ENCODE data around the gene DCAF8L2. TPM values are rescaled to one million over a fixed set of nuclear protein-coding genes. Genes with fewer than 3 reads are reported as not detected.
"Not testable (repeated sequence)": the region's sequence is repeated elsewhere in the genome, so short reads cannot be mapped to it uniquely, and the experiment has no call there.

DCAF8L2 gene
- polyA plus RNA-seq, 3 donors, result not detected

DNA sequence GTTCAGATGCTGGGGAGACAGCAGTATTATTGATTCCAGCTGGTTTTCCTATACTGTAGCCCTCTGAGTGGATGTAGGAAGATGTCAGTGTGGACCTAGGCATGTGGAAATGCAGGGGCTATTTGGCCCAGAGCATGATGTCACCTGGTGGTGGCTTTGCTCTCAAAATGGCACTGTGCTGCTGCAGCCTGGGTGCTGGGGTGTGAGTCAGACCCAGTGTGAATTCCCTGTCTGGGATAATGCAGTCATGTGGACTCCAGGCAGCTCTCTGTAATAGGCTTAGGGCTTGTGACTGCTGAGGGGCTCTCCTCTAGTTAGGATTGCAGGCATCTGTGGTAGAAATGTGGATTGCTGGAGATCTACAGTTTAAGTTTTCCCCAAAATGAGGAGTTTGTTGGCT, 70.7 kb downstream of the DCAF8L2 start:
- no peak for DNase-seq (ENCODE audit: extremely low read depth in 1 of 11, low read depth in 9 of 11, low spot score in 4 of 11)

- no peak for DNase-seq (ENCODE audit: extremely low read depth in 1 of 11, low read depth in 9 of 11, low spot score in 4 of 11)
These were observed 81.1 kb downstream of the DCAF8L2 start for GRCh38 chrX:27671234-27671633.

- DNase-seq (ENCODE audit: extremely low read depth in 1 of 11, low read depth in 9 of 11, low spot score in 4 of 11), result no peak
These were observed 84.3 kb downstream of the DCAF8L2 start for GRCh38 chrX:27674491-27674890.

- no peak for DNase-seq (ENCODE audit: extremely low read depth in 1 of 11, low read depth in 9 of 11, low spot score in 4 of 11)
These were observed 85.3 kb downstream of the DCAF8L2 start for GRCh38 chrX:27675493-27675892.

- DNase-seq (ENCODE audit: extremely low read depth in 1 of 11, low read depth in 9 of 11, low spot score in 4 of 11), result no peak
These were observed 89.1 kb downstream of the DCAF8L2 start for GRCh38 chrX:27679281-27679680.

- DNase-seq (ENCODE audit: extremely low read depth in 1 of 11, low read depth in 9 of 11, low spot score in 4 of 11), result no peak
These were observed 90.6 kb downstream of the DCAF8L2 start for GRCh38 chrX:27680726-27681125.

GRCh38 chrX:27683566-27684208, 93.5 kb downstream of the DCAF8L2 start:
- DNase-seq (ENCODE audit: extremely low read depth in 1 of 11, low read depth in 9 of 11, low spot score in 4 of 11), result peak in 1 of 11 donors; percentile 2

- no peak for DNase-seq (ENCODE audit: extremely low read depth in 1 of 11, low read depth in 9 of 11, low spot score in 4 of 11)
These were observed 104.5 kb downstream of the DCAF8L2 start for GRCh38 chrX:27694667-27695066.

DNA sequence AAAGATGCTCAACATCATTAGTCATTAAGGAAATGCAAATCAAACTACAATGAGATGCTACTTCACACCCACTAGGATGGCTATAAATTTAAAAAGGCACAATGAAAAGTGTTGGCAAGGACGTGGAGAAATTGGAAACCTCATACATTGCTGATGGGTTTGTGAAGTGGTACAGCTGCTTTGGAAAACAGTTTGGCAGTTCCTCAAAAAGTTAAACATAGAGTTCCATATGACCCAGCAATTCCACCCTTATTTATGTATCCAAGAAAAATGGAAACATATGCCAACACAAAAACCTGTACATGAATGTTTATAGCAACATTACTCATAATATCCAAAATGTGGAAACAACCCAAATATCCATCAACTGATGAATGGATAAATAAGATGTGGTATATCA, 116.4 kb downstream of the DCAF8L2 start:
- no peak for DNase-seq (ENCODE audit: extremely low read depth in 1 of 11, low read depth in 9 of 11, low spot score in 4 of 11)

DNA sequence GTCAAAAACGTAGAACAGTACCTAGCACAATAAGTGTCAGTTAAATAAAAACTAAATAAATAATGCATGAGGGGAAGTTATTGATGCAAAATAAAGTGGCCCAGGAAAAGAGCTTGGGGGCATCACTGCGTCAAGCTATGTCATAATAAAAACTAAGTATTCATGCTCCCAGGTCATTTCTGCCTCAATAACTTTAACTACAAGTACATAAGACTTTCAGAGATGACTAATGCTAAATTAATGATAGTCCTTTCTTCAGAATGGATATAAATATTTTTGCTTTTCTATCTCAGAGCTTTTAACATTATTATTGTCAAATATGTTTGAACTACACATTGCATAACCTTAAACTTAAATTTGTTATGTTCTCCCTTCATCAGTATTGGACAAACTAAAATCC, 125.5 kb downstream of the DCAF8L2 start:
- no peak for DNase-seq (ENCODE audit: extremely low read depth in 1 of 11, low read depth in 9 of 11, low spot score in 4 of 11)

DNA sequence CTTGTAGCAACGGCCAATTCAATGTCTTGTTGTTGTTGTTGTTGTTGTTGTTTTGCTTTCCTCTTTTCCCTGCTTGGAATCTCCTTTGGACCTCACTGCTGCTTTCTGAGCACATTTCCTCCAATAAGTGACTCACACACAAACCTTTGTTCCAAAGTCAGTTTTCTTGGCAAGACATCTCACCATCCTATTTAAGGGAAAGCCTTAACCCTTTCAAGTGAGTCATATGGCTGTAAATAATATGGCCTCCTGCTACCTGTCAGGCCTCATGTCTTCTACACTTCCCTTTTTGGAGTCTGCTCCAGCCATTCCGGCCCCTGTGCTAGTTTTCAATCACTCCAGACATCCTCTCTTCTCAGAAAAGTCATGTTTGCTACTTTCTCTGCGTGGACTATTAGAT, 138.1 kb downstream of the DCAF8L2 start:
- DNase-seq (ENCODE audit: extremely low read depth in 1 of 11, low read depth in 9 of 11, low spot score in 4 of 11), result no peak

GRCh38 chrX:27731962-27732361, 141.8 kb downstream of the DCAF8L2 start:
- no peak for DNase-seq (ENCODE audit: extremely low read depth in 1 of 11, low read depth in 9 of 11, low spot score in 4 of 11)

GRCh38 chrX:27735914-27736313, 145.8 kb downstream of the DCAF8L2 start:
- DNase-seq (ENCODE audit: extremely low read depth in 1 of 11, low read depth in 9 of 11, low spot score in 4 of 11), result no peak

DNA sequence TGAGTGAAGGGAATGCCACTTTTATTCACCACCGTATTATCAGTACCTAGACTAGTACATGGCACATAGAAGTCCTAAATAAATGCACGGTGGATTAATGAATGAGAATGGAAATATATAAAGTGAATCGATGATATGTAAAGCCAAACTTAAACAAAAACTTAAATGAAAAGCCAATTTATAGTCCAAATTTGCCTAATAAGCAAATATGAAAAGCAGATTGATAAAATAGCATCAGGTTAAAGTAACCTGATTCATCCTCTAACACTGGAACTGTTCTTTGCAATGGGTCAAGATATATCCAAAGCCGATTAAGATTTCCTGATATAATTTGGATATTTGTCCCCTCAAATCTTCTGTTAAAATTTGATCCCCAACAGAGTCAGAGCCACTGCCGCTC, 150.8 kb downstream of the DCAF8L2 start:
- DNase-seq (ENCODE audit: extremely low read depth in 1 of 11, low read depth in 9 of 11, low spot score in 4 of 11), result no peak

DNA sequence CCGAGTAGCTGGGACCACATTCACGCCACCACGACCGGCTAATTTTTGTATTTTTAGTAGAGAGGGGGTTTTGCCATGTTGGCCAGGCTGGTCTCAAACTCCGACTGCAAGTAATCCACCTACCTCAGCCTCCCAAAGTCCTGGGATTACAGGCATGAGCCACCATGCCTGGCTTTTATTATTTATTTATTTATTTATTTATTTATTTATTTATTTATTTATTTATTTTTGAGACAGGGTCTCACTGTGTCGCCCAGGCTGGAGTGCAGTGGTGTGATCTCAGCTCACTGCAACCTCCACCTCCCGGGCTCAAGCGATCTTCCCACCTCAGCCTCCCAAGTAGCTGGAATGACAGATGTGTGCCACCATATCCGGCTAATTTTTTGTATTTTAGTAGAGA, 153.4 kb downstream of the DCAF8L2 start:
- DNase-seq (ENCODE audit: extremely low read depth in 1 of 11, low read depth in 9 of 11, low spot score in 4 of 11), result not testable (repeated sequence)

GRCh38 chrX:27746516-27746915, 156.4 kb downstream of the DCAF8L2 start:
- DNase-seq (ENCODE audit: extremely low read depth in 1 of 11, low read depth in 9 of 11, low spot score in 4 of 11), result no peak

GRCh38 chrX:27750298-27750697, 160.2 kb downstream of the DCAF8L2 start:
- DNase-seq (ENCODE audit: extremely low read depth in 1 of 11, low read depth in 9 of 11, low spot score in 4 of 11), result not testable (repeated sequence)

GRCh38 chrX:27751976-27752375, 161.8 kb downstream of the DCAF8L2 start:
- DNase-seq (ENCODE audit: extremely low read depth in 1 of 11, low read depth in 9 of 11, low spot score in 4 of 11), result no peak

DNA sequence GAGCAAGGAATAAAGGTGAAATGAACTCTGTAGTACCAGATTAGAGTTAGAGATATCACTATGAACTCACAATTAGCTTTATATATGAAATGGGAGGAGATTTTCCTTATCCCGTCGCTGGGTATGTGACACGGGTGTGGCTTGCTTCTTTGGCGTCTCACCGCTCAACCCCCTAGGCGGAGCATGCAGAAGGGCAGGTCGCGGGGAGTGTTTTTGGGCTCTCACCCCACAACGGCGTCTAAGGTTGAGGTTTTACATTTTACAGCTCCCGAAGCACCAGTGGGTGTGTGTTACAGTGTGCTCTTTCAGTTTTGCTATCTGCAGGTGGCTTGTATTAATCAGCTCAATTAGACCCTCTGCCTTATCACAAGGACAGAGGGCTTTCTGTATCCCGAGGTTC, 175.6 kb downstream of the DCAF8L2 start:
- DNase-seq (ENCODE audit: extremely low read depth in 1 of 11, low read depth in 9 of 11, low spot score in 4 of 11), result no peak

- no peak for DNase-seq (ENCODE audit: extremely low read depth in 1 of 11, low read depth in 9 of 11, low spot score in 4 of 11)
These were observed 177.2 kb downstream of the DCAF8L2 start for GRCh38 chrX:27767387-27767786.

DNA sequence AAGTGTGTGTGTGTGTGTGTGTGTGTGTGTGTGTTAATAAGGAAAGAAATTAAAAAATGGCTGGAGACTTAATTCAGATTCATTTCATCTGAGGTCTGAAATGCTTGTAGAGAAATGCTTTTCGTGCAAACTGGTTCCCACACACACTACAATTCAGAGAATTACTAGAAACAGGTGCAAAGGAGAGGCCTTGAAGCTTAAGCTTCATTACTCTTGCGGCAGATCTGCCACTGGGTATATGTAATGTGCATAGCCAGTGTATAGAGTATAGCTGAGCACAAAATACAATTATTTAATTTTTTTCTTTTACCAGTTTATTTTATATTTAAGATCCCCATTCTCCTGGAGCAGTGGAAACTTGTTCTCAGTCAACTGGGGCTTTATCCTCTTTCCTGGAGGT, 185.8 kb downstream of the DCAF8L2 start:
- DNase-seq (ENCODE audit: extremely low read depth in 1 of 11, low read depth in 9 of 11, low spot score in 4 of 11), result no peak

Measured in renal cortex interstitium (tissue), 11 donors.